ENCODE measurements around the gene AUTS2.
A peak's percentile ranks its signal among the peaks of the same experiment; 100 is the strongest.

AUTS2 gene

GRCh38 chr7:70498232-70498992 is 900.1 kb downstream of the AUTS2 start:
- DNase-seq (ENCODE audit: low spot score), result no peak

- no peak for DNase-seq (ENCODE audit: low spot score)
Observed at GRCh38 chr7:70500261-70500660, 902.0 kb downstream of the AUTS2 start.

GRCh38 chr7:70502117-70502863 is 904.0 kb downstream of the AUTS2 start:
- no peak for DNase-seq (ENCODE audit: low spot score)

GRCh38 chr7:70504254-70504653 is 906.0 kb downstream of the AUTS2 start:
- no peak for DNase-seq (ENCODE audit: low spot score)

GRCh38 chr7:70505468-70505867 is 907.2 kb downstream of the AUTS2 start:
- DNase-seq (ENCODE audit: low spot score), result no peak

- no peak for DNase-seq (ENCODE audit: low spot score)
Observed at GRCh38 chr7:70505886-70506285, 907.6 kb downstream of the AUTS2 start.

GRCh38 chr7:70506434-70506833 is 908.2 kb downstream of the AUTS2 start:
- DNase-seq (ENCODE audit: low spot score), result no peak

- no peak for DNase-seq (ENCODE audit: low spot score)
Observed at GRCh38 chr7:70512144-70512543, 913.9 kb downstream of the AUTS2 start.

- DNase-seq (ENCODE audit: low spot score), result no peak
Observed at GRCh38 chr7:70512761-70513160, 914.5 kb downstream of the AUTS2 start.

- DNase-seq (ENCODE audit: low spot score), result peak; percentile 40
Observed at GRCh38 chr7:70520611-70521010, 922.3 kb downstream of the AUTS2 start.

GRCh38 chr7:70523249-70523988 is 925.1 kb downstream of the AUTS2 start:
- DNase-seq (ENCODE audit: low spot score), result no peak

- no peak for DNase-seq (ENCODE audit: low spot score)
Observed at GRCh38 chr7:70523989-70524351, 925.7 kb downstream of the AUTS2 start.

- DNase-seq (ENCODE audit: low spot score), result no peak
Observed at GRCh38 chr7:70525991-70526390, 927.7 kb downstream of the AUTS2 start.

GRCh38 chr7:70527520-70528115 is 929.3 kb downstream of the AUTS2 start:
- DNase-seq (ENCODE audit: low spot score), result no peak

GRCh38 chr7:70529436-70529835 is 931.2 kb downstream of the AUTS2 start:
- DNase-seq (ENCODE audit: low spot score), result no peak

GRCh38 chr7:70529914-70530585 is 931.8 kb downstream of the AUTS2 start:
- DNase-seq (ENCODE audit: low spot score), result no peak

GRCh38 chr7:70533614-70534013 is 935.3 kb downstream of the AUTS2 start:
- no peak for DNase-seq (ENCODE audit: low spot score)

GRCh38 chr7:70539205-70539604 is 940.9 kb downstream of the AUTS2 start:
- DNase-seq (ENCODE audit: low spot score), result no peak

- DNase-seq (ENCODE audit: low spot score), result no peak
Observed at GRCh38 chr7:70539617-70540016, 941.3 kb downstream of the AUTS2 start.

GRCh38 chr7:70540641-70541040 is 942.4 kb downstream of the AUTS2 start:
- no peak for DNase-seq (ENCODE audit: low spot score)

- DNase-seq (ENCODE audit: low spot score), result peak; percentile 65
Observed at GRCh38 chr7:70542750-70543376, 944.6 kb downstream of the AUTS2 start.
